Heart left ventricle (tissue), 13 donors: ENCODE results near the gene ABCA13.
"Not testable (repeated sequence)": the region's sequence is repeated elsewhere in the genome, so short reads cannot be mapped to it uniquely, and the experiment has no call there.

ENCODE experiments used
- CTCF ChIP-seq, 12 donors: fragments of 200-600 bp; sonication (generic) in 4 of 12; IDR thresholded peaks; one replicate each; pipeline versions ENCODE4 v1.5.0 to v1.8.0; 2018 to 2022; ENCODE audit warnings: antibody characterized with exemption in 12 of 12, mild to moderate bottlenecking in 5 of 12
- POLR2A ChIP-seq, 2 donors: fragments of 450-650 bp; IDR thresholded peaks; one replicate each; pipeline ENCODE4 v1.6.1; 2017; ENCODE audit warnings: antibody characterized with exemption in 2 of 2, mild to moderate bottlenecking in 2 of 2, moderate library complexity in 2 of 2
- donor health status: ischemic (EF 13 %, LVEDD 7.1; RV severe dilation, severe dysfunction).
- donor health status: DM: no; HTN: yes; CAD: no.
- donor health status: DM: no; HTN: no; CAD: no.
- donor health status: ischemic (EF 25% LVEDD 6.9; RV normal size, moderate dysfunction).
- donor health status: ischemic (EF 25% LVEDD 5.7; RV mildly dilated, moderate dysfunction).
- donor health status: ischemic (EF 35%, LVEDD 5.7; RV mildly dilated, moderate dysfunction).
- donor health status: nonischemic (EF 11% LVEDD 7.7; RV severe dilation, severe dysfunction).
- donor health status: DM: yes; HTN: yes; CAD: no.
- donor health status: PGD.
- donor health status: ischemic (EF 29% LVEDD 5.4; RV normal size, mild dysfunction).
- donor health status: nonischemic (EF 23%, LVEDD 6.1; RV moderate dilation, normal function).

DNA sequence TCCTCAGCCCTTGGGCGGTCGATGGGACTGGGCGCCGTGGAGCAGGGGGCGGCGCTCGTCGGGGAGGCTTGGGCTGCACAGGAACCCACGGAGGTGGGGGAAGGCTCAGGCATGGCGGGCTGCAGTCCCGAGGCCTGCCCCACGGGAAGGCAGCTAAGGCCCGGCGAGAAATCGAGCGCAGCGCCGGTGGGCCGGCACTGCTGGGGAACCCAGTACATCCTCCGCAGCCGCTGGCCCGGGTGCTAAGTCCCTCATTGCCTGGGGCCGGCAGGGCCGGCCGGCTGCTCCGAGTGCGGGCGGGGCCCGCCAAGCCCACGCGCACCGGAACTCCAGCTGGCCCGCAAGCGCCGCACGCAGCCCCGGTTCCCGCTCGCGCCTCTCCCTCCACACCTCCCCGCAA lies 31.7 kb downstream of the ABCA13 start:
- not testable (repeated sequence) for TF ChIP-seq POLR2A, CTCF (IDR thresholded peaks at IDR 0.05)
